K562 (cell line): ENCODE measurements around the gene SERTM2. TPM values are rescaled to one million over a fixed set of nuclear protein-coding genes. Genes with fewer than 3 reads are reported as not detected.
A peak's percentile ranks its signal among the peaks of the same experiment; 100 is the strongest.

ENCODE experiments used
- ATAC-seq: fragments of 200-7000 bp; cut with Tn5 transposase; 3 replicates; pipeline ENCODE4 v1.9.1; 2020; ENCODE audit warnings: moderate library complexity
- BruUV-seq: library from RNA; stranded (reverse); fragments of 400-500 nt; replicated peaks from 2 replicates; lab custom pipeline; 2021; lab: Mats Ljungman, UMichigan
- CTCF ChIA-PET: fragments of 300-600 bp; formaldehyde crosslinking; extraction: SDS; loops from one replicate; lab custom pipeline; 2021; ENCODE audit warnings: low intra/inter-chr PET ratio; lab: Yijun Ruan, JAX
- POLR2A ChIA-PET: fragments of 300-600, 350-650 bp; sonication (Branson Sonifier 250); formaldehyde crosslinking; extraction: SDS; loops from one replicate; lab custom pipeline; 2021; ENCODE audit warnings: antibody characterized with exemption, inconsistent platforms; lab: Yijun Ruan, JAX
- DNase-seq, 4 experiments: peaks; one replicate each; pipeline versions ENCODE4 v3.0.0 to v3.0.0-alpha.2; 2011 to 2018; ENCODE audit warnings: low spot score in 3 of 4, mixed read lengths in 3 of 4; ENCODE audit errors: extremely low read depth in 1 of 4
- FAIRE-seq: peaks from 2 replicates; lab custom pipeline; 2011; peaks lifted over from hg19 to GRCh38; lab: Jason Lieb, UNC
- H2AFZ ChIP-seq: 2 replicates; pipeline ENCODE4 v1.6.0; 2011; ENCODE audit warnings: low read depth, low read length, control low read depth, inconsistent platforms
- H3K27ac ChIP-seq: fragments of 200-600 bp; 3 replicates; pipeline ENCODE4 v1.8.0; 2011; ENCODE audit warnings: low read depth, mild to moderate bottlenecking, control low read depth, inconsistent platforms, low read length, moderate library complexity, mixed read lengths; ENCODE audit errors: extremely low read depth
- H3K27me3 ChIP-seq, 2 experiments: fragments of 300-600 bp in 1 of 2; 2 replicates in 1 of 2; 3 replicates in 1 of 2; pipeline versions ENCODE4 v1.6.0 to v1.8.0; 2011; ENCODE audit warnings: inconsistent platforms in 2 of 2, low read length in 2 of 2, mild to moderate bottlenecking in 1 of 2, mixed read lengths in 1 of 2, moderate library complexity in 1 of 2; ENCODE audit not compliant: control insufficient read depth in 2 of 2, insufficient read depth in 2 of 2
- H3K36me3 ChIP-seq: fragments of 300-600 bp; 3 replicates; pipeline ENCODE4 v1.8.0; 2011; ENCODE audit warnings: mild to moderate bottlenecking, low read length, inconsistent platforms; ENCODE audit not compliant: control insufficient read depth, insufficient read depth
- H3K4me1 ChIP-seq, 2 experiments: fragments of 200-600 bp in 1 of 2; replicated peaks in 1 of 2; 2 replicates in 1 of 2; 3 replicates in 1 of 2; pipeline versions ENCODE4 v1.5.1 to v1.8.0; 2011; ENCODE audit warnings: inconsistent platforms in 2 of 2, low read length in 2 of 2, mild to moderate bottlenecking in 1 of 2, mixed read lengths in 1 of 2, moderate library complexity in 1 of 2; ENCODE audit not compliant: control insufficient read depth in 2 of 2, insufficient read depth in 2 of 2
- H3K4me2 ChIP-seq: 2 replicates; pipeline ENCODE4 v1.6.1; 2011; ENCODE audit warnings: low read length, control low read depth, inconsistent platforms, mixed read lengths; ENCODE audit not compliant: insufficient read depth
- H3K4me3 ChIP-seq: fragments of 200-600 bp; sonication (generic), shearing (Covaris generic); 2 replicates; pipeline ENCODE4 v1.5.1; 2016; ENCODE audit warnings: control low read depth, inconsistent platforms
- H3K79me2 ChIP-seq: fragments of 200-600 bp; 3 replicates; pipeline ENCODE4 v1.8.0; 2011; ENCODE audit warnings: low read length, inconsistent platforms; ENCODE audit not compliant: control insufficient read depth, insufficient read depth
- H3K9ac ChIP-seq, 2 experiments: 2 replicates each; pipeline versions ENCODE4 v1.6.0 to v1.6.1; 2011; ENCODE audit warnings: low read depth in 2 of 2, low read length in 2 of 2, control low read depth in 1 of 2, inconsistent platforms in 1 of 2, mild to moderate bottlenecking in 1 of 2, mixed read lengths in 1 of 2; ENCODE audit not compliant: insufficient read depth in 1 of 2
- H3K9me1 ChIP-seq: one replicate; pipeline ENCODE4 v1.6.0; 2011; ENCODE audit warnings: inconsistent platforms, mild to moderate bottlenecking, low read length, moderate library complexity; ENCODE audit not compliant: control insufficient read depth, insufficient read depth
- H3K9me3 ChIP-seq: replicated peaks from 2 replicates; pipeline ENCODE4 v1.5.1; 2011; ENCODE audit warnings: low read depth, low read length, inconsistent platforms; ENCODE audit not compliant: control insufficient read depth, insufficient read depth
- H4K20me1 ChIP-seq: replicated peaks from 2 replicates; pipeline ENCODE4 v1.6.1; 2011; ENCODE audit warnings: low read length, inconsistent platforms, mixed read lengths; ENCODE audit not compliant: control insufficient read depth, insufficient read depth
- C11orf30 ChIP-seq: fragments of 450-650 bp; IDR thresholded peaks from 2 replicates; pipeline ENCODE4 v1.6.1; 2016; ENCODE audit warnings: low read depth, mild to moderate bottlenecking
- MAFF ChIP-seq: IDR thresholded peaks from 2 replicates; pipeline ENCODE4 v1.6.1; 2012; ENCODE audit warnings: low read length, improper control_type of control experiment
- MAFG ChIP-seq: fragments of 450-650 bp; conservative IDR thresholded peaks from 2 replicates; pipeline ENCODE4 v1.6.1; 2016; ENCODE audit warnings: missing genetic modification characterization, missing compliant biosample characterization
- MAFK ChIP-seq: IDR thresholded peaks from 2 replicates; pipeline ENCODE4 v1.6.1; 2011; ENCODE audit warnings: low read length, improper control_type of control experiment
- REST ChIP-seq, 2 experiments: fragments of 450-650 bp; formaldehyde crosslinking in 1 of 2; IDR thresholded peaks; 2 replicates each; pipeline versions ENCODE4 v1.4.0 to v1.6.1; 2014 to 2020; ENCODE audit warnings: mild to moderate bottlenecking in 2 of 2, borderline replicate concordance in 1 of 2, low read depth in 1 of 2
- SREBF1 ChIP-seq: fragments of 150-350 bp; IDR thresholded peaks from 2 replicates; pipeline ENCODE4 v1.6.1; 2014; ENCODE audit warnings: antibody characterized with exemption, low read depth, low read length, borderline replicate concordance
- ZNF316 ChIP-seq: fragments of 450-650 bp; IDR thresholded peaks from 2 replicates; pipeline ENCODE4 v1.6.1; 2016
- WGBS: fragments of 100-300 bp; shearing (Covaris generic); methylation state at CpG from one replicate; pipeline ENCODE4 v1.1.6; 2016; ENCODE audit warnings: low coverage, mixed read lengths; ENCODE audit not compliant: insufficient coverage; ENCODE audit errors: missing lambda C conversion rate; 5-methylcytosine and 5-hydroxymethylcytosine counted together
- in situ Hi-C: fragments of 300-500 bp; cut with MboI; formaldehyde crosslinking; loops from 4 replicates; pipeline ENCODE4 v1.15.0; 2018; ENCODE audit warnings: inconsistent platforms, mixed read lengths
- intact Hi-C: fragments of 100-400 bp; cut with micrococcal nuclease; formaldehyde crosslinking; loops from 2 replicates; pipeline ENCODE4 v1.14.2; 2022
- polyA plus RNA-seq, 8 experiments: library from polyadenylated mRNA; depleted of rRNA in 4 of 8; stranded (reverse) in 5 of 8; unstranded in 3 of 8; fragments of >200 nt; fragmentation: Nextera tagmentation in 2 of 8; fragmentation: Illumina TruSeq in 1 of 8; extraction: Ambion mirVana in 2 of 8; extraction: Trizol in 1 of 8; gene quantifications; 2 replicates each; pipeline versions ENCODE4 v1.2.1 to v1.2.3, GENCODE V29; 2011 to 2014; ENCODE audit warnings: inconsistent platforms in 1 of 8, missing spikeins in 1 of 8
- total RNA-seq, 7 experiments: library from RNA; depleted of rRNA in 6 of 7; stranded (reverse); fragments of >200 nt in 6 of 7; fragmentation: Illumina TruSeq in 2 of 7; extraction: Trizol in 2 of 7; gene quantifications; 2 replicates each; pipeline versions ENCODE4 v1.2.1 to v1.2.3, GENCODE V29; 2011 to 2021; ENCODE audit warnings: low replicate concordance in 1 of 7

Gene SERTM2
- total and polyA plus RNA-seq, 9 of the 15 experiments (the other 6 are each of a cell fraction or from before 2014, with no cell fraction given), result 0.01 to 0.35 (median 0.04) TPM; not detected in 4

DNA sequence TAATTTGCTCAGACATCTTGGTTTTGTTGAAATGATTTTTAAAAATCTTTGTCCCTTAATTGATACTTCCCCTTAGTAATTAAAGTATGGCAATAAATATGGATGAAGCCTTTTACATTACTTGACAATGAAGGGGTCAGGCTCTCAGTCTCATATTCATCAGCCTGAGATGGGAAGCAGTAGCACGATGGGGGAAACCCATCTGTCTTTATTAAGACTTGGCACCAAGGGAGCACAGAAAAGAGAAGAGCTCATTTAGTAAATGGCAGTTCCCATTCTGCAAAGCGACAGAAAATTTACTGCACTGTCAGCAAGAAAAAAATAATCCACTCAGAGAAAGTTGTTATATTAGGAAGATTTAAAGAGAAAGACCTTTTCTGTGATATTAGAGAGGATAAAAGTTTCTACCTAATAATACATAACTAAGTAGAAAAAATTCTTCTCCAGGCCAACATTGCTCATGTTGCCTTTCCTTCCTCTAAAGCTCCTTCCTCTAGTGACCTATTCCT, 7.9 kb upstream of the SERTM2 start:
- FAIRE-seq, result no peak
- no TSS peak for BruUV-seq
- Histone ChIP-seq H3K4me2 (no peak overlapping the region), H3K9me1 (no peaks in the 10 kb centered on the region), H3K79me2 (no peaks in the 10 kb centered on the region), H2AFZ (no peak overlapping the region), H3K27ac (no peak overlapping the region), H3K4me1 (no peaks in the 10 kb centered on the region), H3K4me3 (no peak overlapping the region), H3K9ac (no peak overlapping the region), H3K9me3 (no peaks in the 10 kb centered on the region), H3K27me3 (no peaks in the 10 kb centered on the region; a peak in 1 of 5 replicates), H3K36me3 (no peaks in the 10 kb centered on the region), H4K20me1 (no peaks in the 10 kb centered on the region)
- 0% methylated on average over 2 of the region's 2 CpGs for WGBS
- ATAC-seq, result no peak
- intact Hi-C loops, result no loop called here
- ChIA-PET CTCF (no interaction called here), POLR2A (interaction anchor here (0.9 kb wide), 1 partner anchor 92 kb away, joined by 3 read pairs; no protein-coding TSS in a partner anchor)
- in situ Hi-C loops, result no loop called here
- DNase-seq, result no peak
- peak; percentile 53; the same call in 1 of the 2 replicates for TF ChIP-seq MAFG (tag)
- TF ChIP-seq C11orf30, result peak; percentile 28; the same call in 1 of the 2 replicates
- peak; percentile 75 for TF ChIP-seq ZNF316
- TF ChIP-seq MAFK, result peak; percentile 65
- no peak for TF ChIP-seq SREBF1
- no peak for TF ChIP-seq REST (IDR thresholded peaks at IDR 0.05; ENCODE audit: borderline replicate concordance)
- TF ChIP-seq REST (CRISPR knock-in tag; IDR thresholded peaks at IDR 0.05; ENCODE audit: low read depth), result no peak
- TF ChIP-seq MAFF, result peak; percentile 71
